ENCODE results near the gene CD69.

- TF ChIP-seq CTCF (IDR thresholded peaks at IDR 0.05 in 4 of 5, conservative IDR thresholded peaks at IDR 0.05 in 1 of 5), result no peak
- TF ChIP-seq POLR2A (IDR thresholded peaks at IDR 0.05), result no peak
These were observed 35.6 kb upstream of the CD69 start for GRCh38 chr12:9796346-9796745.

Data from gastrocnemius medialis (tissue), 4 donors.